Measurements from ENCODE around the gene MAST3.

Gene MAST3

GRCh38 chr19:18197306-18197705, 99.7 kb downstream of the MAST3 start:
- Histone ChIP-seq H3K36me3 (ENCODE audit: insufficient read depth, low read length) (no peaks in the 10 kb centered on the region; the same call in 1 of the 2 replicates), H3K4me1 (ENCODE audit: insufficient read depth, low read length) (peaks cover 5% of the 10 kb centered on the region; the same call in 1 of the 2 replicates), H3K9ac (ENCODE audit: low read depth, low read length) (no peak overlapping the region), H3K9me3 (ENCODE audit: control insufficient read depth, insufficient read depth, low read length) (no peaks in the 10 kb centered on the region)

GRCh38 chr19:18197941-18198340, 100.4 kb downstream of the MAST3 start:
- Histone ChIP-seq H3K9ac (ENCODE audit: low read depth, low read length) (no peak overlapping the region), H3K9me3 (ENCODE audit: control insufficient read depth, insufficient read depth, low read length) (no peaks in the 10 kb centered on the region), H3K4me1 (ENCODE audit: insufficient read depth, low read length) (peaks cover 5% of the 10 kb centered on the region), H3K36me3 (ENCODE audit: insufficient read depth, low read length) (no peaks in the 10 kb centered on the region; the same call in 1 of the 2 replicates)

- no peak overlapping the region for H3K9ac ChIP-seq (ENCODE audit: low read depth, low read length)
- H3K9me3 ChIP-seq (ENCODE audit: control insufficient read depth, insufficient read depth, low read length), result no peaks in the 10 kb centered on the region
- H3K4me1 ChIP-seq (ENCODE audit: insufficient read depth, low read length), result peaks cover 5% of the 10 kb centered on the region
- no peaks in the 10 kb centered on the region; the same call in 1 of the 2 replicates for H3K36me3 ChIP-seq (ENCODE audit: insufficient read depth, low read length)
Measured at GRCh38 chr19:18198374-18198773, 100.8 kb downstream of the MAST3 start.
